GM19438 (cell line): ENCODE data around the gene ZCCHC12.
"Not testable (repeated sequence)": the region's sequence is repeated elsewhere in the genome, so short reads cannot be mapped to it uniquely, and the experiment has no call there.

Experiments
- ATAC-seq: cut with Tn5 transposase; IDR thresholded peaks from one replicate; pipeline ENCODE4 v1.9.1; 2021; ENCODE audit warnings: low read depth; ENCODE audit not compliant: unreplicated experiment

ZCCHC12 gene

DNA sequence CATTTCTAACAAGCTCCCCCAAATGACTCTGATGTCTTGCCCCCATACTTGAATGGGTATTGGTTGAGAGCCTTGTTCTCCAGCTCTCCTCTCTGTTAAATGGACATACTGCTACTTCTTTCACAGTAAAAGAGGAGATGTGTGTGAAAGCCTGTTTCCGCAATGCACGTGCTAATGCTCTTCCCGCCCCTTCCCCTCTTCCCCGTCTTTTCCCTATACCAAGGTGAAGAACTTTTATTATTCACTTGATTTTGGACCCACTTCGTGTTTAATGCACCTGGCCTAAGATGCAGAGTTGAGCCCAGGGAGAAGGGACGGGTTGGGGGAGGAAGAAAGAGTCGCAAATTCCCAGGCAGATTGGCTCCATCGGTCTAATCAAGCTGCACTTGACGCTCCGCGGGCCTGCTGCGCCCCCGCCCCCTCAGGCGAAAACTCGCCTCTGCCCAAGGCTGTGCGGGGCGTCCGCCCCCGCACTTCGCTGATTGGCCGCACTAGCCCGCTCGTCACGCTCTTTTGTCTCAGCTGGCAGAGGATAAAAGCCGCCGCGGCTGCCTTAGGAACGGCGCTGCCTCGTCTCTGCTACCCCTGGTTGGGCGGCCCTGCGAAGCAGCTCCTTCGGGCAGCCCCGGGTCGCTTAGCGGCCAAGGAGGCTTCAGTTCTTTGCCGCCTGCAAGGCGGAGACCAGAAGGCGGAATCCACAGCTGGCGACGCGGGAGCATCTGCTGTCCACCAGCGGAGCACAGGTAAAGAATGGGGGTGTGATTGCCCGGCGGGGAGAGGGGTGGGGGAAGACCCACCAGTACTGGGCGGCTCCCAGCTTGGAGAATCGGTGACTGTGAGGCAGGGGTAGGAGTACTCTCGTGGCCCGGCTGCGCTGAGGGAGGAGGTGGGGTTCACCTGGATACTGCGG lies at the start of gene ZCCHC12:
Gene ZCCHC12 (plus strand): TSS at position 562 of the 910 bp plus-strand sequence. CDS start 1,421 bp downstream, outside the sequence.
- ATAC-seq: no peak

DNA sequence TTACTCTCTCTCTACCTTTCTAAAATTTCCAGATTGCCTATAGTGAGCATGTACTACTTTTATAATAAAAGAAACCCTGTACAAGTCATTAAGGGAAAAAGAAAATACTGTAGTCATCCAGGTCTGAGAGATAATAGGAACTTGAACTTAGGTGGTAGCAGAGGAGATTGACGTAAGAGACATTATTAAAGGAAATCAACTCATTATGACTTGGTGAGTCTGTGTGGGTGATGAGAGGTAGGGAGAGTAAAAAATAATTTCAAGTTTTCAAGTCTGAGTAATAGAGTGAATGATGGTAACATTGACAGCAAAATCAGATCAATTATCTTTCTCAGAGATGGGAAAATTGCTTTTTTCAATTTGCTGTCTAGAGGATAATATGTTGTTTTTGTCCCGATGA lies 44.0 kb upstream of the ZCCHC12 start:
- no peak for ATAC-seq

DNA sequence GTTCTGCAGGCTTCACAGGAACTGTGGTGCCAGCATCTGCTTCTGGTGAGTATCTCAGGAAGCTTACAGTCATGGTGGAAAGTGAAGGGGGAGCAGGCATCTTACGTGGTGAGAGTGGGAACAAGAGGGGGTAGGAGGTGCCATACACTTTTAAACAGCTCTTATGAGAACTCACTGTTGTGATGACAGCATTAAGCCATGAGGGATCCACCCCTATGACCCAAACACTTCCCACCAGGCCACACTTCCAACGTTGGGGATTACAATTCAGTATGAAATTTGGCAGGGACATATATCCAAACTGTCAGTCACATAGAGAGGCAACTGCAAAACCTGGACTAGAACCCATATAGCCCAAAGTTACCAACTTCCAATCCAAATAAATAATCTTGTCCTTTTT lies 43.1 kb upstream of the ZCCHC12 start:
- no peak for ATAC-seq

DNA sequence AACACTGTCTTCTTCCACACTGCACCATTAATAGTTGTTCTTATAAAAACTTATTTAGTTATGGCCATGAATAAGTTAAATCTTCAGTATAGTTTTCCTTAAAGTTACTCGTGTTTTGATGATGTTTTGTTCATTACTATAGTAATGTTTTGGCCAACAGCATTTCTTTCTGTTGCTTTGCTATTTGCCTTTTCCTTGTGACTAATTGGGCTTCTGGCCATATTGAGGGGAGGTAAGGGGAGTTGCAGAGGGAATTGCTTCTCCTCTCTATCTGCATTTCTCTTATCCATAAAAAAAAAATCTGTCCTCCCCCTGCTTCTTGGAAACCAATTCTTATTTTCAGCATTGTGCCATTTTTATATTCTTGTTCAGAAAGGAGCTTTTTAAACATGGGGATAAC lies 42.7 kb upstream of the ZCCHC12 start:
- no peak for ATAC-seq

DNA sequence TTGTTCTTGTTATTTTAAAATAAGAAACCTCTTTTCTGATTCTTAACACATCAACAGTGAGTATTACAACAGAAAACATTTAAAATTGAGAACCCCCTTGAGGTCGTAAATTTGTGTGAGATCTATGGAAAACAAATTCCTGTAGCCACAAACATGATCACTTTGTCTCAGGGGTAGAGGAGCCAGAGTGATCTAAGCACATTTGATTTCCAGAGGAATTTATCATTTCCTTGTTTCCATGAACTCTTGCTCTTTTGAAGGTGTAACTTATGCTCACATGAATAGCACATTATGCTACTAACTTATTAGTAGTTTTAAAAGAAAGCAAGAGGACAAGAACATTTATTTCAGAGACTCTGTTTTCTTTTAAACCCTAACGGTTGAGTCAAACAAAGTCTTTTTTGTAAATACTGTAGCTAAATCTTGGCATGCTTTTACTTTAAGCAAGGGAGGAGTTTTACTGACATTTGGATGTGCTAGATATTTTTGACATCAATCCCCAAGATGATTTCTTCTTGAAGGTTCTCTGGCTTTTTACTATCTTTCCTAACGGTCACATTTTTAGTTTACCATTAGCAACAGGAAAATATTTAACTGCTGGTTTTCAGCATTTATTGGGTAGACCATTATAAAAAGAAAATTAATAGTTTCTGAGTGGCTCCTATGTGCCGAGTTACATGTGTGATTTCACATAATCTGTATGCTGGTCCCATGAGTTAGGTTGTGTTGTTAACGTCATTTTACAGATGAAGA lies 27.9 kb upstream of the ZCCHC12 start:
- no peak for ATAC-seq

DNA sequence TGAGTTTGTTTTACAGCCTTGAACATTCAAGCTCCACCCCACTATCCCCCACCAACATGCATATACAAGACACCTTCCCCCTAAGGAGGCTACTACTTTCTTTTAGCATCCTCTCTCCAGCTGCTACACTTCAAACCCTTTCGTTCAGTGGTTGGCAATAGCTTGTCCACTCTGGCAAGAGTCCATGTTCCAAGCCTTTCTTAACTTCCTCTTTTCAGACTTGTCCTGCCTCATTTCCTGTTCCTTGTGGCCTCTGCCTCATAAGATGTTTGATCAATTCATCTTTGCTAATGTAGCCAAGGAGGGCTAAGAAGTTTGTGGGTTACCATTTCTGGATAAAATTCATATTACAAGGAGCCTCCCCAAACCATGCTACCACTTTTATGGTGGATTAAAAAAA lies 20.8 kb upstream of the ZCCHC12 start:
- no peak for ATAC-seq

DNA sequence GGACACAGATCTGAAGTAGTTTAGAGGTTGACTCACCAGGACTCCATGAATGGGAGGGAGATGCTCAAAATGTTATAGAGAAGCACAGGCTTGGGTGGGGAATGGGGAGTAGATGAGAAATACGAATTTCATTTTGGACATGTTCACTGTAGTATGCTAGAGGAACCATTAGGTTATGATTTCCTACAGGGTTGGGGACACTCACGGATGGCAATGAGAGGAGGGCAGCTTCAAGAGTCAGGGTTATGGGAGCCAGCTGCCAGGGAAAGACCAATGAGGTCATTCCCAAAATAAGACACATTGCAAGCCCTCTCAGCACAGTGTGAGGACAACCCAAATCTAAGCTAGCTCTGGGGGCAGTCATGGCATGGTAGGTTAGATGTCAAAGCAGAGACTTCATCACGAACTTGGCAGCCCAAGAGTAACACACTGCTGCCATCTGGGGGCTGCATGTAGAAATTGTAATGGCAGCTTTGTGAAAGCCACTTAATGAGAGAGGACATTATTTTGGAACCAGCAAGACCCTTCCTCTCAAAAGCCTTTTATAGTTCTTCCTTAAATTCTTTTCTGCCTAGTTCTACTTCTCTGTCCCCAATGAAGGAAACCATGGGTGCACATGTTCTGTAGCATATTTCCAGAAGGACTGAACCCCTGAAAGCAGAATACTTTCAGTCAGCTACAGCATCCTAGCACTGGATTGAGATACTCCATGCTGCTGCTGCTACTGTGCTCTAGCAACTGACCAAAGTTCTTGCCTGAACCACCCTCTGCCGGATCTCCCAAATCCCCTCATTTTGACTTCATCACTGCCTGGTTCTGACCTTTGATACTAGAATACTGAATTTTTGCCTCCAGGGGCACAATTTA lies 16.2 kb upstream of the ZCCHC12 start:
- ATAC-seq: no peak

DNA sequence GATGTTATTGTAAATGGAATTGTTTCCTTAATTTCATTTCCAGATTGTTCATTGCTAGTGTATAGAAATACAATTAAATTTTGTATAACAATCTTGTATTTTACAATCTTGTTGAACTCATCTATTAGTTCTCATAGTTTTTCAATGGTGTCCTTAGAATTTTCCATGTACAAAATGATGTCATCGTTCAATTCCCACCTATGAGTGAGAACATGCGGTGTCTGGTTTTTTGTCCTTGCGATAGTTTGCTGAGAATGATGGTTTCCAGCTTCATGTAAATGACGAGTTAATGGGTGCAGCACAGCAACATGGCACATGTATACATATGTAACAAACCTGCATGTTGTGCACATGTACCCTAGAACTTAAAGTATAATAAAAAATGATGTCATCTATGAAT lies 6.4 kb upstream of the ZCCHC12 start:
- not testable (repeated sequence) for ATAC-seq

DNA sequence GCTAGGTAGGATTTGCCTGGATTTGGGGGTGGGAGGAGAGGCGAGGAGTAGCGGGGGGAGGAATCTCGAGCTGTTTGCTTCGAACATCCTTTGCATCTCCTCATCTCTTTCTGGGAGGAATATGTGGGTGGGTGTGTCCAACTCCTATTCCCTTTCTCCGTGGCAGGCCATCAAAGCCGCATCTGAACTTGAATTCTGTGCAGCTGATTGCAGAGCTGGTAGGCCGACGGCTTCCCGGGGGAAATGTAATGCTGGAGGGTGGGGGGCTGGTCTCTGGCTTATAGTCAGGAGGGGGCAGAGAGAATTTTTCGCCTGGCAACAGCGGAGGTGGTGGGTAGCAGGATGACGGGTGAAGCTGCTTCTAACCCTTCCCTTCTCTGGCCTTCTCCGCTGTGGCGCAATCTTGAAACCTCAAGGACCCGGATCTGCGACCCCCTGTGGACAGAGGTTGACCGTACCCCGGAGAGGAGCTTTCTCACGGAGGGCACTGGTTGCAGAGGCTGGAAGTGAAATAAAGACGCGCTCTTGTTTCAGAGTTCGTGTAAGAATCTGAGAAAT lies 628 bp downstream of the ZCCHC12 start:
- no peak for ATAC-seq

DNA sequence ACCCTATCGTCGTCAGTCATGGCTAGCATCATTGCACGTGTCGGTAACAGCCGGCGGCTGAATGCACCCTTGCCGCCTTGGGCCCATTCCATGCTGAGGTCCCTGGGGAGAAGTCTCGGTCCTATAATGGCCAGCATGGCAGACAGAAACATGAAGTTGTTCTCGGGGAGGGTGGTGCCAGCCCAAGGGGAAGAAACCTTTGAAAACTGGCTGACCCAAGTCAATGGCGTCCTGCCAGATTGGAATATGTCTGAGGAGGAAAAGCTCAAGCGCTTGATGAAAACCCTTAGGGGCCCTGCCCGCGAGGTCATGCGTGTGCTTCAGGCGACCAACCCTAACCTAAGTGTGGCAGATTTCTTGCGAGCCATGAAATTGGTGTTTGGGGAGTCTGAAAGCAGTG lies 1.6 kb downstream of the ZCCHC12 start:
- ATAC-seq: no peak

DNA sequence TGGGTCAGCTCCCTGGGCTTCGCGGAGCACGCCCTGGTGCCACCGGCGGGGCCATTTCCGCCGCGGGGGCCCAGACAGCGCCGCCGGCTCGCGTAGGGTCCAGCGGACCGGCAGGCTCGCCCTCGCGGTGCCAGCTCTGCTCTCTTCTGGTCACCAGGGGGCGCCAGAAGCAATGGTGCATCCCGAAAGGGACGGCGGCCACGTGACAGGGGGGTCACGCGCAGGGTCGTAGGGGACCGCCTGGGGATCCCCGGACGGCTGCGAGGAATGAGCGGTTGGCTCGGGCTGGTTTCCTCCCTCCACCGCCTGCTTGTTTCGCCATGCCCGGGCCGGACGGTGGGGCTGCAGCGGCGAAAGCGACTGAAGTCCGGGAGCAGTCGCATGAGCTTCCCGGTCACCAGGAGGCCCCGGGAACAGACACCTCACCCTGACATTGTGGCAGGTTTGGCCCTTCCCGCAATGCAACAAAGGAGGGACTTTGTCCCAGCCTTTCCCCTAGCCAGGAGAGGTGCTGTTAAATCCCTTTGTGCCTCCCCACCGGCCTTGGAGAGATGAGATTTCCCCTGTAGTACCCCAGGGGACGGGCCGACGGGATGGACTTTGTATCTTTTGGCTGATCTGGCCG lies 15.8 kb downstream of the ZCCHC12 start:
- ATAC-seq: no peak

DNA sequence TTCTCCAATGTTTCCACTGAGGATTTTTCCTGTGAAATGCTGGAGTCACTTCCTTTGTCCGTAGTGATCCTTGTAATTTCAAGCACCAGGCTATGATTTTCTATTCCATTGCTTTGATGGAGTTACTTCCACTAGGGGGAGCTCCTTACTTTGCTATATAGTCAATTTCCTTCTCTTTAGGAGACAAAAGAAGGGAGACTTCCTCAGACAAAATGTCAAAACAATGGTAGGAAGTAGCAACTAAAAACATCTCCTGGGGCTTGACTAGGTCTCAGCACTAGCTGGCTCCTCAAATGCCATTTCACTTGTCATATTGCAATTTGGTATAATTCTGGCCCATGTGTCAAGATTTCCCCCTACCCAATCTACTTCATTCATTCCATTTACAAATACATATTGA lies 24.1 kb downstream of the ZCCHC12 start:
- ATAC-seq: no peak

DNA sequence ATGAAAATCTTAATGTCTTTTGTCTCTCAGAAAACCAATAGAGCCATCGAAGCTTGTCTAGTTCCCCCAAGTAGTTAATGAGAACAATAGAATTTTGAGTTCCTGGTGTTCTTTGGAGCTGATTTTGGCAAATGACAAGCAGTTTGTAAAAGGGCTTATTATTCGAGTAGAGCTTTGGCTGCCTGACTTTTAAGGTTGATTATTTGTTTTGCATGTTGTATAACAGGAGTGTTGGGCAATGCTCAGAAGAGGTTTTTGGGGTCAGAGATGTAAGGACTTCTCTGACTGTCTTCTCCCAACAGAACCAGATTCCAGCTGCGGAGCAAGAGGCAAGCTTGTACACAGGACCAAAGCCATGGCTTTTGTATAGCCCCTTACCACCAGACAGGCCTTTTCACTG lies 30.0 kb downstream of the ZCCHC12 start:
- no peak for ATAC-seq

DNA sequence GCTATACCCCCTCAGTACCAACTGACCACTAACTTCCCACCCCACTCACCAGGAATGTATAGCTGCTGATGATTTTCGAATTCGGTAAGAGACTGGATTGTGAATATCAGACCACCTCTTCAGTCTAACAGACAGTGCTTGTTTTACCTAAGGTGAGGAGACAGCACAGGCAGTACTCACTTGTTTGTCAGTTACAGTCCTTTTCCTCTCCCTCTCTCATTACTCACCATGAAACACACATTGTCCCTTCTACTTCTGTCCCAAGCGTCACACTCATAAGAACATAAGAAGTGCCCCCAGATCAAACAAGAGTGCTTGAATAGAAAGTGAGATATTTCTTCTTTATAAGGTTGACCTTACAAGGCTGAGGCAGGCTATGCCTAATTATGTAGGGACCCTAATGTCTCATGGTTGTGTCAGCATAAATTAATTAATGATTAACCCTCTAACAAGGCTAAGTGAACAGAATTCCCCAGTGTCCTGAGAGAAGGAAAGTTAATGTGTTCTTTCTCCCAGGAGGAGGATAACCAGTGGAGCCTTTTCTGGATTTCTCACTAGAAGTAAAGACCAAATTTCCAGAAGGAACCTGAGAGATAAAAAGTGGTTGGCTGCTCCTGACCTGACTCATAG lies 32.2 kb downstream of the ZCCHC12 start:
- ATAC-seq: no peak

DNA sequence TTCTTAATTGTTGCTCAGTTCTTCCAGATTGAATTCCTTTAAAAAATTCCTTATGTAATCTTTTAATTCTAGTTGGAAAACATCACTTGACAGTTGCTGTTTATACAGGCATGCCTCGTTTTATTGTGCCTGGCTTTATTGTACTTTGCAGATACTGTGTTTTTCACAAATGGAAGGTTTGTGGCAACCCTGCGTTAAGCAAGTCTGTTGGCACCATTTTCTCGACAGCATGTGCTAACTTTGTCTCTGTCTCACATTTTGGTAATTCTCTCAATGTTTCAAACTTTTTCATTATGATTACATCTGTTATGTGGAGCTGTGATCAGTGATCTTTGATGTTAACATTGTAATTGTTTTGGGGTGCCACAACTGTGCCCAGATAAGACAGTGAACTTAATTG lies 33.4 kb downstream of the ZCCHC12 start:
- ATAC-seq: no peak

DNA sequence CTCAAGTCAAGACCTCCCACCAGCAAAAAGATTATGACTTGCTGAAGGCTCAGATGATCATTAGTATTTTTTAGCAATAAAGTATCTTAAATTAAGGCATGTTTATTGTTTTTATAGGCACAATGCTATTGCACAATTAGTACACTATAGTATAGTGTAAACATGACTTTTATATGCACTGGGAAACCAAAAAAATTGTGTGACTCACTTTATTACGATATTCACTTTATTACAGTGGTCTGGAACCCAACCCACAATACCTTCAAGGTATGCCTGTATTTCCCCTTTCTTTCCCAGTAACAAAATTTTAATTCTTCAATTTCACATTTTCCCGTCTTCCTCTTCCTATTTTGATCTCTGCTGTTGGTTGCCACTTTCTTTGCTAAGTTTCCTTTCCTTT lies 37.7 kb downstream of the ZCCHC12 start:
- no peak for ATAC-seq

DNA sequence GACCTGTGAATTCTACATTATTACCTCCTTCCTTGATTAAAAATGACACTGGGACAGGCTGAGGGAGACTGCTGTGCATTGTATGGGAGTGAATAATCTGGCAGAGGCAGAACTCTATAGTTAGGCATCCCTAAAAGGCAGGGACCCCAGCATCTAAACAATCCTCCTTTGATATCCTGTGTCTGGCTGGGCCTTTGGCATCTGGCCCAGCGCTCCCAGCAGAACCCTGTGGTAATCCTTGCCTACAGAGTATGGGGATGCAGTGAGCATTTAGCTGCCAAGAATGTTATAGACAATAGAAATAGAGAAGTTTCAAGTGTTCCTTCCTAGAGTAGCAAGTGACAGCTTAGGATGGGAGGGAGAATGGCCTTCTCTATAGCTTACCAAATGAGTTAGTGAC lies 38.5 kb downstream of the ZCCHC12 start:
- no peak for ATAC-seq

DNA sequence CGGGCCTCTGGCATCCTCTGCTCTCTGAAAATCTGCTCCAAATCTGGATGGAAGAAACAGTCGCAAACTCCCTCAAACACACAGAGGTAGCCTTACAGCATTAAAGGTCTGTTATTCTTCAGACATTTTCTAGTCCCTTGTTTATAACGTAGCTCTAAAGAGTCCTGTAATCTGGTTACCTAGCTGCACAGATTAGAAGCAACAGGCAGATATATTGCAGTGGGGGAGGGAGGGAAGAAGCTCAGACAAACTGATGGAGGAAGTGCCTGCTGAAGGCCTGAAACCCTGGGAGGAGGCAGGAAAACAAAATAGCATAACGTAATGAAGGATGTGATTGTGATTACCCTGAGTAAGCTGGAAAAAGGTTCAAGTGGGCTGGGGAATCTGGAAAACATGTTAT lies 39.4 kb downstream of the ZCCHC12 start:
- ATAC-seq: no peak

DNA sequence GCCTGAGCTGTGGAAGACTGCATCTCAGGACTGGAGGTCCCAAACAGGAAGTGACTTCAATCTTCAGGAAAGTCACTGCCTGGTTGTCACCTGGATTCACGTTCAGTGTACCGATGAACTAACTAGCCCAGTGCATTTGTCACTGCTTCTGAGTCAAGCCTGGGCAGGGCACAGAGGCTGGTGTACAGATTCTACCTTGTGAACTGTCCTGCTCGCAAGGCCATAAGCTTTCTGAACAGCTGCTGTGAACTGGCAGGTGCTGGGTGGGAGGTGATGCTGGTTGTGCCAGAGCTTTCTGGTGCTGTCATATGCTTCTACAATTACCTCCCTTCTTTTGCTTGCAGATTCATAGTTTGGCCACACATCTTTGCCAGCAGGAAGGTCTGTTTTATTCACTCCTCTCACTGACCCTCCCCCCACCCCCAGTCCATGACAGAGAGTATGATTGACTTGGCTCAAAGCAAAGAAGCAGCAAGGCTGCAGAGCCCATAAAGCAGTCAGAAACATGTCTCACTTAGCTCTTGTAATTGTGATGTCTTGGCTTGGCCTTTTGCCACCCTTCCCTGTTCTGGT lies 40.5 kb downstream of the ZCCHC12 start:
- ATAC-seq: no peak
